Esophagus muscularis mucosa (tissue), 4 donors: ENCODE measurements around the gene PILRB.

Experiments used
- CTCF ChIP-seq, 3 experiments: fragments of 200-600 bp in 2 of 3; fragments of 450-650 bp in 1 of 3; sonication (generic) in 2 of 3; IDR thresholded peaks; one replicate each; pipeline ENCODE4 v1.5.1; 2017 to 2019; ENCODE audit warnings: antibody characterized with exemption in 3 of 3, mild to moderate bottlenecking in 2 of 3, moderate library complexity in 1 of 3
- EP300 ChIP-seq: sonication (generic); formaldehyde crosslinking; IDR thresholded peaks from one replicate; pipeline ENCODE4 v1.6.1; 2017; ENCODE audit warnings: antibody characterized with exemption
- POLR2AphosphoS5 ChIP-seq, 2 donors: sonication (generic); formaldehyde crosslinking; IDR thresholded peaks; one replicate each; pipeline ENCODE4 v1.6.1; 2017; ENCODE audit warnings: antibody characterized with exemption in 2 of 2

DNA sequence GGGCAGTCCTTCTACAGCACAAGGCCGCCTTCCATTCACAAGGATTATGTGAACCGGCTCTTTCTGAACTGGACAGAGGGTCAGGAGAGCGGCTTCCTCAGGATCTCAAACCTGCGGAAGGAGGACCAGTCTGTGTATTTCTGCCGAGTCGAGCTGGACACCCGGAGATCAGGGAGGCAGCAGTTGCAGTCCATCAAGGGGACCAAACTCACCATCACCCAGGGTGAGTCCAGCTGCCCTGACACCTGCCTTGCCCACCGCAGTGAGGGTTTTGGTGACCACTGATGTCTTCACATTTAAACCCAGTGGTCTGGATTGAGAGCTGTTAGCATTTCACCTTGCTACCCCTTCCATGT, 918 bp downstream of the PILRB start:
- TF ChIP-seq POLR2AphosphoS5 (IDR thresholded peaks at IDR 0.05) (no peak), CTCF (IDR thresholded peaks at IDR 0.05) (no peak), EP300 (no peak)
